ENCODE data around the gene CRYGC.
"Not testable (repeated sequence)": the region's sequence is repeated elsewhere in the genome, so short reads cannot be mapped to it uniquely, and the experiment has no call there.

CRYGC gene

GRCh38 chr2:208129744-208130711 lies at the start of gene CRYGC:
CRYGC (minus strand) TSS chr2:208129828; CDS start chr2:208129792, 36 bp downstream.
- no peak for DNase-seq

GRCh38 chr2:208179028-208179609 lies 49.5 kb upstream of the CRYGC start:
- DNase-seq = no peak

- no peak for DNase-seq
These were observed 46.2 kb upstream of the CRYGC start for GRCh38 chr2:208175840-208176153.

GRCh38 chr2:208175069-208175839 lies 45.6 kb upstream of the CRYGC start:
- DNase-seq = peak; percentile 66

GRCh38 chr2:208174144-208174543 lies 44.5 kb upstream of the CRYGC start:
- DNase-seq = no peak

- peak; percentile 8 for DNase-seq
These were observed 42.5 kb upstream of the CRYGC start for GRCh38 chr2:208172125-208172524.

- DNase-seq = no peak
These were observed 35.5 kb upstream of the CRYGC start for GRCh38 chr2:208164951-208165755.

GRCh38 chr2:208163489-208163888 lies 33.9 kb upstream of the CRYGC start, which contains the start of gene CRYGA:
CRYGA (minus strand) TSS chr2:208163589; CDS start chr2:208163556, 33 bp downstream.
- DNase-seq = no peak

- no peak for DNase-seq
These were observed 26.8 kb upstream of the CRYGC start for GRCh38 chr2:208156439-208156838.

GRCh38 chr2:208153156-208153555 lies 23.5 kb upstream of the CRYGC start:
- DNase-seq = no peak

GRCh38 chr2:208150956-208151355 lies 21.3 kb upstream of the CRYGC start:
- no peak for DNase-seq

GRCh38 chr2:208150094-208150493 lies 20.5 kb upstream of the CRYGC start:
- no peak for DNase-seq

- no peak for DNase-seq
These were observed 19.2 kb upstream of the CRYGC start for GRCh38 chr2:208148803-208149202.

- DNase-seq = no peak
These were observed 18.1 kb upstream of the CRYGC start for GRCh38 chr2:208147759-208148158.

- no peak for DNase-seq
These were observed 17.4 kb upstream of the CRYGC start for GRCh38 chr2:208147008-208147407.

- DNase-seq = no peak
These were observed 16.4 kb upstream of the CRYGC start, which contains the start of gene CRYGB for GRCh38 chr2:208146006-208146405. CRYGB (minus strand) TSS chr2:208146158; CDS start chr2:208146120, 38 bp downstream.

GRCh38 chr2:208142925-208143799 lies 13.5 kb upstream of the CRYGC start:
- no peak for DNase-seq

- no peak for DNase-seq
These were observed 12.8 kb upstream of the CRYGC start for GRCh38 chr2:208142240-208142924.

- DNase-seq = no peak
These were observed 9.8 kb upstream of the CRYGC start for GRCh38 chr2:208139447-208139846.

GRCh38 chr2:208138334-208138733 lies 8.7 kb upstream of the CRYGC start:
- not testable (repeated sequence) for DNase-seq

GRCh38 chr2:208136716-208137094 lies 7.1 kb upstream of the CRYGC start:
- DNase-seq = no peak
